A172 (cell line): ENCODE results near the gene LTBP2. TPM values are rescaled to one million over a fixed set of nuclear protein-coding genes. Genes with fewer than 3 reads are reported as not detected.
"Not testable (repeated sequence)": the region's sequence is repeated elsewhere in the genome, so short reads cannot be mapped to it uniquely, and the experiment has no call there.

Experiments
- DNase-seq: peaks from one replicate; pipeline ENCODE4 v3.0.0-alpha.2; 2015; ENCODE audit warnings: low spot score
- total RNA-seq: library from RNA; depleted of rRNA; stranded (reverse); fragments of >200 nt; shearing (Covaris generic); gene quantifications from 2 replicates; pipeline ENCODE4 v1.2.3, GENCODE V29; 2014

Gene LTBP2
- total RNA-seq, 1 experiment from 2014 or later = 5.8 TPM

GRCh38 chr14:74551001-74551400, 61.0 kb downstream of the LTBP2 start:
- DNase-seq = no peak

- DNase-seq = no peak
These were observed 62.0 kb downstream of the LTBP2 start for GRCh38 chr14:74550071-74550470.

GRCh38 chr14:74549588-74549987, 62.4 kb downstream of the LTBP2 start:
- DNase-seq = no peak

- DNase-seq = no peak
These were observed 63.2 kb downstream of the LTBP2 start for GRCh38 chr14:74548881-74549280.

- DNase-seq = no peak
These were observed 64.6 kb downstream of the LTBP2 start for GRCh38 chr14:74547331-74547927.

- no peak for DNase-seq
These were observed 65.6 kb downstream of the LTBP2 start for GRCh38 chr14:74546416-74546815.

- DNase-seq = no peak
These were observed 66.7 kb downstream of the LTBP2 start for GRCh38 chr14:74545386-74545785.

- DNase-seq = no peak
These were observed 68.1 kb downstream of the LTBP2 start for GRCh38 chr14:74543771-74544438.

GRCh38 chr14:74542056-74542685, 69.9 kb downstream of the LTBP2 start:
- DNase-seq = no peak

- no peak for DNase-seq
These were observed 70.8 kb downstream of the LTBP2 start for GRCh38 chr14:74541225-74541624.

GRCh38 chr14:74539503-74539902, 72.5 kb downstream of the LTBP2 start:
- no peak for DNase-seq

- DNase-seq = no peak
These were observed 73.3 kb downstream of the LTBP2 start for GRCh38 chr14:74538411-74539391.

- not testable (repeated sequence) for DNase-seq
These were observed 75.7 kb downstream of the LTBP2 start for GRCh38 chr14:74536336-74536735.

- no peak for DNase-seq
These were observed 76.2 kb downstream of the LTBP2 start for GRCh38 chr14:74535756-74536325.

GRCh38 chr14:74533576-74533975, 78.5 kb downstream of the LTBP2 start:
- no peak for DNase-seq

GRCh38 chr14:74532246-74532645, 79.8 kb downstream of the LTBP2 start:
- DNase-seq = no peak

- peak; percentile 11 for DNase-seq
These were observed 80.6 kb downstream of the LTBP2 start for GRCh38 chr14:74531467-74531866.

- no peak for DNase-seq
These were observed 81.0 kb downstream of the LTBP2 start for GRCh38 chr14:74531006-74531405.

- no peak for DNase-seq
These were observed 83.2 kb downstream of the LTBP2 start for GRCh38 chr14:74528886-74529285.

GRCh38 chr14:74528406-74528805, 83.6 kb downstream of the LTBP2 start:
- no peak for DNase-seq

- DNase-seq = no peak
These were observed 84.2 kb downstream of the LTBP2 start for GRCh38 chr14:74527736-74528280.
